Neural progenitor cell (in vitro differentiated cells): ENCODE results near the gene FBLN2. TPM values are rescaled to one million over a fixed set of nuclear protein-coding genes. Genes with fewer than 3 reads are reported as not detected.

Source experiments
- DNase-seq: peaks from one replicate; pipeline ENCODE4 v3.0.0-alpha.2; 2016; ENCODE audit warnings: low spot score
- H2AFZ ChIP-seq: fragments of 200-600 bp; sonication (generic); replicated peaks from 2 replicates; pipeline ENCODE4 v1.6.1; 2016; ENCODE audit warnings: antibody characterized with exemption
- H3F3A ChIP-seq: fragments of 200-600 bp; sonication (generic); 2 replicates; pipeline ENCODE4 v1.6.1; 2016; ENCODE audit warnings: antibody characterized with exemption, low read depth
- H3K27ac ChIP-seq: fragments of 200-600 bp; sonication (generic); 2 replicates; pipeline ENCODE4 v1.5.1; 2016; ENCODE audit warnings: mild to moderate bottlenecking
- H3K27me3 ChIP-seq: fragments of 200-600 bp; sonication (generic); 2 replicates; pipeline ENCODE4 v1.6.1; 2016; ENCODE audit warnings: mild to moderate bottlenecking, moderate library complexity
- H3K36me3 ChIP-seq: fragments of 200-600 bp; sonication (generic); 2 replicates; pipeline ENCODE4 v1.5.1; 2016
- H3K4me1 ChIP-seq: fragments of 200-600 bp; sonication (generic); 2 replicates; pipeline ENCODE4 v1.6.1; 2016; ENCODE audit warnings: mixed run types
- H3K4me2 ChIP-seq: fragments of 200-600 bp; sonication (generic); 2 replicates; pipeline ENCODE4 v1.6.1; 2016
- H3K4me3 ChIP-seq: fragments of 200-600 bp; sonication (generic); 2 replicates; pipeline ENCODE4 v1.5.1; 2016
- H3K79me2 ChIP-seq: fragments of 200-600 bp; sonication (generic); 2 replicates; pipeline ENCODE4 v1.6.1; 2016; ENCODE audit warnings: low read depth
- H3K9ac ChIP-seq: fragments of 200-600 bp; sonication (generic); 2 replicates; pipeline ENCODE4 v1.6.1; 2016
- H3K9me3 ChIP-seq: fragments of 200-600 bp; sonication (generic); 2 replicates; pipeline ENCODE4 v1.5.1; 2016; ENCODE audit warnings: low read depth
- H4K20me1 ChIP-seq: fragments of 200-600 bp; sonication (generic); 2 replicates; pipeline ENCODE4 v1.6.1; 2016; ENCODE audit warnings: low read depth
- H3K27ac Mint-ChIP-seq: 3 replicates; pipeline ENCODE4 v1.8.0; 2021; ENCODE audit warnings: mixed read lengths
- H3K27me3 Mint-ChIP-seq: 2 replicates; pipeline ENCODE4 v1.8.0; 2022; ENCODE audit warnings: low read depth, mild to moderate bottlenecking, inconsistent platforms, moderate library complexity, mixed read lengths; ENCODE audit not compliant: insufficient read depth
- H3K36me3 Mint-ChIP-seq: 3 replicates; pipeline ENCODE4 v1.8.0; 2021; ENCODE audit warnings: mixed read lengths
- H3K4me1 Mint-ChIP-seq: 3 replicates; pipeline ENCODE4 v1.8.0; 2021; ENCODE audit warnings: mixed read lengths
- H3K4me3 Mint-ChIP-seq: 3 replicates; pipeline ENCODE4 v1.8.0; 2021; ENCODE audit warnings: mild to moderate bottlenecking, moderate library complexity, mixed read lengths
- H3K9me3 Mint-ChIP-seq: 3 replicates; pipeline ENCODE4 v1.8.0; 2020; ENCODE audit warnings: mixed read lengths
- EZH2 ChIP-seq: fragments of 200-600 bp; sonication (generic); IDR thresholded peaks from 2 replicates; pipeline ENCODE4 v1.6.1; 2017; ENCODE audit warnings: antibody characterized with exemption, mild to moderate bottlenecking, moderate library complexity
- EZH2phosphoT487 ChIP-seq: fragments of 200-600 bp; sonication (generic); IDR thresholded peaks from 2 replicates; pipeline ENCODE4 v1.6.1; 2017; ENCODE audit warnings: antibody characterized with exemption
- total RNA-seq: library from RNA; depleted of rRNA; stranded (reverse); fragments of >200 nt; gene quantifications from 2 replicates; pipeline ENCODE4 v1.2.3, GENCODE V29; 2015; ENCODE audit warnings: low replicate concordance
- TF ChIP-seq, protein P1 (sequence below): fragments of 200-600 bp; sonication (generic); IDR thresholded peaks from 2 replicates; pipeline ENCODE4 v1.5.1; 2017; ENCODE audit warnings: antibody characterized with exemption, mild to moderate bottlenecking

The FBLN2 gene
- total RNA-seq, 1 donor from 2014 or later: 15.9 TPM

DNA sequence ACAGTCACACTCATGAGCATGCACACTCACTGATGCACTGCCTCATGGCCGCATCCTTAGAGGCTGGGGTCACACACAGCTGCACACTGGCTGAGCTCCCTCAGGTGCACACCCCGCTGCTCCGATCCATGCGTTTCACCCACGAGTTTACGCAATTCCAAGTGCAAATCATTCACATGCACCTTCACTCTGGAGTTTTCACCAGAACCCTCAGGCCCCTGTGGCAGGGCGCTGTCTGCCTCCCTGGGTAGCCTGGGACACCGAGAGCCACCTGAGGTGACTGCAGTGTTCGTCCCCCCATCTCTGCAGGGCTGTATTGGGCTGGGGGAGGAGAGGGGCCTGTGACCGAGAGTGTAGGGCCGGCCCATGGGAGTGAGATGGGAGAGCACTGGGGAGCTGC is 134.8 kb downstream of the FBLN2 start:
- Histone ChIP-seq H3K27ac (no peak overlapping the region), H3K79me2 (no peaks in the 10 kb centered on the region), H2AFZ (no peak overlapping the region), H3K4me1 (peaks cover 22% of the 10 kb centered on the region), H4K20me1 (no peaks in the 10 kb centered on the region), H3K9ac (no peak overlapping the region), H3F3A (peaks cover 5% of the 10 kb centered on the region), H3K9me3 (no peaks in the 10 kb centered on the region), H3K27me3 (no peaks in the 10 kb centered on the region), H3K4me2 (no peak overlapping the region), H3K36me3 (no peaks in the 10 kb centered on the region), H3K4me3 (no peak overlapping the region)
- no peak overlapping the region for H3K4me3 Mint-ChIP-seq
- TF ChIP-seq, protein P1, sequence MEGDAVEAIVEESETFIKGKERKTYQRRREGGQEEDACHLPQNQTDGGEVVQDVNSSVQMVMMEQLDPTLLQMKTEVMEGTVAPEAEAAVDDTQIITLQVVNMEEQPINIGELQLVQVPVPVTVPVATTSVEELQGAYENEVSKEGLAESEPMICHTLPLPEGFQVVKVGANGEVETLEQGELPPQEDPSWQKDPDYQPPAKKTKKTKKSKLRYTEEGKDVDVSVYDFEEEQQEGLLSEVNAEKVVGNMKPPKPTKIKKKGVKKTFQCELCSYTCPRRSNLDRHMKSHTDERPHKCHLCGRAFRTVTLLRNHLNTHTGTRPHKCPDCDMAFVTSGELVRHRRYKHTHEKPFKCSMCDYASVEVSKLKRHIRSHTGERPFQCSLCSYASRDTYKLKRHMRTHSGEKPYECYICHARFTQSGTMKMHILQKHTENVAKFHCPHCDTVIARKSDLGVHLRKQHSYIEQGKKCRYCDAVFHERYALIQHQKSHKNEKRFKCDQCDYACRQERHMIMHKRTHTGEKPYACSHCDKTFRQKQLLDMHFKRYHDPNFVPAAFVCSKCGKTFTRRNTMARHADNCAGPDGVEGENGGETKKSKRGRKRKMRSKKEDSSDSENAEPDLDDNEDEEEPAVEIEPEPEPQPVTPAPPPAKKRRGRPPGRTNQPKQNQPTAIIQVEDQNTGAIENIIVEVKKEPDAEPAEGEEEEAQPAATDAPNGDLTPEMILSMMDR: no peak
- TF ChIP-seq EZH2phosphoT487 (no peak), EZH2 (no peak)
- peaks cover 10% of the 10 kb centered on the region for H3K27me3 Mint-ChIP-seq
- no peaks in the 10 kb centered on the region for H3K36me3 Mint-ChIP-seq
- no peaks in the 10 kb centered on the region for H3K9me3 Mint-ChIP-seq
- DNase-seq: no peak
- H3K4me1 Mint-ChIP-seq: peaks cover 44% of the 10 kb centered on the region
- no peak overlapping the region for H3K27ac Mint-ChIP-seq

DNA sequence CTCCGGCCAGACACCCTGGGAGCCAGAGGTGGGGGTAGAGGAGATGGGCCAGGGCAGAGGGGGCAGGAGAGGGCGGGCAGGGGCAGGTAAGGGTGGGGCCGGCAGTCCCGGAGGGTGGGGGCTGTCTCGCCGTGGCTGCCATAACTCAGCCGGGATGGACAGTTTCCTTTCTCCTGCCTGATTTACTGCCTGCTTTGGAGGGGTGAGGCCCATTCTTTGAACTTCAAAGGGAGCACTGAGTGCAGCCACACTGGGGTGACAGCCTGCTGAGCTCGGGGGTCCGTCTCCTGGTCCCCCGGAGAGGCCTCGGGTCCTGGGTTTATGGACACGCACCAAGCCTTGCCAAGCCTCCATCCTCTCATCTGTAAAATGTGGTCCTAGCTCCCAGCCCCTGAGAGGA is 135.4 kb downstream of the FBLN2 start:
- H3K27me3 Mint-ChIP-seq: peaks cover 10% of the 10 kb centered on the region
- no peaks in the 10 kb centered on the region for H3K27me3 ChIP-seq
- H3K4me3 Mint-ChIP-seq: no peak overlapping the region
- no peaks in the 10 kb centered on the region for H4K20me1 ChIP-seq
- H3K27ac ChIP-seq: no peak overlapping the region
- no peaks in the 10 kb centered on the region for H3K79me2 ChIP-seq
- no peaks in the 10 kb centered on the region for H3K9me3 Mint-ChIP-seq
- H3K4me3 ChIP-seq: no peak overlapping the region
- no peaks in the 10 kb centered on the region for H3K9me3 ChIP-seq
- H3K36me3 Mint-ChIP-seq: no peaks in the 10 kb centered on the region
- H3K4me1 Mint-ChIP-seq: peaks cover 44% of the 10 kb centered on the region
- no peaks in the 10 kb centered on the region for H3K36me3 ChIP-seq
- no peak for TF ChIP-seq EZH2
- no peak for TF ChIP-seq EZH2phosphoT487
- TF ChIP-seq, protein P1: no peak
- H3F3A ChIP-seq: peaks cover 5% of the 10 kb centered on the region
- DNase-seq: no peak
- no peak overlapping the region for H3K9ac ChIP-seq
- H2AFZ ChIP-seq: no peak overlapping the region
- no peak overlapping the region for H3K27ac Mint-ChIP-seq
- H3K4me1 ChIP-seq: peaks cover 22% of the 10 kb centered on the region
- H3K4me2 ChIP-seq: no peak overlapping the region

DNA sequence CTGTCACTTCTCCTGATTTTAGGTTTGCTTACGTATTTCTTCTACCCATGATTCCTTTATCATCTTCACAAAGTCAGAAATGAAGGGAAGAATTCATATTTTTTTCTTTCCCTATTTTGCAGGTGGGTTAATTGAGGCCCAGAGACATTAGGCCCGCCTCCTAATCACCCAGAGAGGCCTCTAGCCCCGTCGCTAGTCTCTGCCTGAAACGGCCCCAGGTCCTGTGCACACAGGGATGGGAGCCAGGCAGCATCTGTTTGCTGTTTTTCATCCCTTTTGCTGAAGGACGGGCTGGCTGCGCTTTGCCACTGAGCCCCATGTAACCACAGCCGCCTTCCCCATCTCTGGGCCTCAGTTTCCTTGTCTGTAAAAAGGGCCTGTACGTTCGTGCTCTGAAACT is 135.9 kb downstream of the FBLN2 start:
- H3K27ac ChIP-seq: no peak overlapping the region
- no peaks in the 10 kb centered on the region for H4K20me1 ChIP-seq
- Mint-ChIP-seq H3K36me3 (no peaks in the 10 kb centered on the region), H3K9me3 (no peaks in the 10 kb centered on the region), H3K4me1 (peaks cover 42% of the 10 kb centered on the region), H3K27ac (no peak overlapping the region), H3K27me3 (peaks cover 10% of the 10 kb centered on the region), H3K4me3 (no peak overlapping the region)
- no peaks in the 10 kb centered on the region for H3K36me3 ChIP-seq
- H3K4me1 ChIP-seq: peaks cover 22% of the 10 kb centered on the region
- no peaks in the 10 kb centered on the region for H3K9me3 ChIP-seq
- DNase-seq: no peak
- TF ChIP-seq, protein P1: no peak
- no peak for TF ChIP-seq EZH2phosphoT487
- no peak for TF ChIP-seq EZH2
- no peak overlapping the region for H2AFZ ChIP-seq
- peaks cover 5% of the 10 kb centered on the region for H3F3A ChIP-seq
- no peaks in the 10 kb centered on the region for H3K27me3 ChIP-seq
- H3K79me2 ChIP-seq: no peaks in the 10 kb centered on the region
- no peak overlapping the region for H3K4me2 ChIP-seq
- H3K9ac ChIP-seq: no peak overlapping the region
- H3K4me3 ChIP-seq: no peak overlapping the region
